Cardiac fibroblast (primary cell): ENCODE data around the gene RPS28.
"Not testable (repeated sequence)": the region's sequence is repeated elsewhere in the genome, so short reads cannot be mapped to it uniquely, and the experiment has no call there.

ENCODE experiments used
- DNase-seq, 2 donors: peaks; one replicate each; pipeline versions ENCODE4 v3.0.0 to v3.0.0-alpha.2; 2010; ENCODE audit warnings: low read depth in 2 of 2
- H3K4me3 ChIP-seq, 2 donors: replicated peaks in 1 of 2; 1 replicate in 1 of 2; 2 replicates in 1 of 2; pipeline ENCODE4 v1.5.1; 2011; ENCODE audit warnings: low read depth in 2 of 2, low read length in 2 of 2, mild to moderate bottlenecking in 2 of 2, moderate library complexity in 1 of 2
- CTCF ChIP-seq: IDR thresholded peaks from one replicate; pipeline ENCODE4 v1.5.1; 2011; ENCODE audit warnings: low read depth, mild to moderate bottlenecking, low read length, inconsistent platforms

Gene RPS28

GRCh38 chr19:8311461-8312260 lies 9.6 kb upstream of the RPS28 start:
- TF ChIP-seq CTCF = no peak
- DNase-seq = no peak

GRCh38 chr19:8314981-8315640 lies 6.2 kb upstream of the RPS28 start:
- not testable (repeated sequence) for DNase-seq, H3K4me3 ChIP-seq

More at GRCh38 chr19:8311461-8312260, 9.6 kb upstream of the RPS28 start:
- no peak overlapping the region for H3K4me3 ChIP-seq

GRCh38 chr19:8316351-8317125 lies 4.8 kb upstream of the RPS28 start:
- TF ChIP-seq CTCF = no peak
- no peak for DNase-seq

GRCh38 chr19:8318835-8319234 lies 2.5 kb upstream of the RPS28 start:
- peak in 1 of 2 donors; percentile 34 for DNase-seq

More at GRCh38 chr19:8316351-8317125, 4.8 kb upstream of the RPS28 start:
- H3K4me3 ChIP-seq = no peak overlapping the region

GRCh38 chr19:8319807-8320520 lies 1.3 kb upstream of the RPS28 start:
- peak overlapping the region; percentile 98 to 99 for H3K4me3 ChIP-seq
- no peak for DNase-seq
- TF ChIP-seq CTCF = no peak

More at GRCh38 chr19:8318835-8319234, 2.5 kb upstream of the RPS28 start:
- H3K4me3 ChIP-seq = not testable (repeated sequence)

GRCh38 chr19:8320564-8321066 lies 681 bp upstream of the RPS28 start:
- H3K4me3 ChIP-seq = peak overlapping the region; percentile 98 to 99
- peak in 1 of 2 donors; percentile 26 for DNase-seq
- TF ChIP-seq CTCF = no peak

GRCh38 chr19:8321986-8322637 lies 816 bp downstream of the RPS28 start:
- no peak for TF ChIP-seq CTCF
- H3K4me3 ChIP-seq = peak overlapping the region; percentile 98 to 99
- DNase-seq = peak in 1 of 2 donors; percentile 20
